Activated CD8-positive, alpha-beta memory T cell treated with anti-CD3 and anti-CD28 coated beads for 4 hours (primary cell): ENCODE data around the gene SHC3.

Experiments used
- DNase-seq, 2 donors: peaks; one replicate each; pipeline ENCODE4 v3.0.0-alpha.2; 2020; ENCODE audit warnings: low read depth in 2 of 2

SHC3 gene

DNA sequence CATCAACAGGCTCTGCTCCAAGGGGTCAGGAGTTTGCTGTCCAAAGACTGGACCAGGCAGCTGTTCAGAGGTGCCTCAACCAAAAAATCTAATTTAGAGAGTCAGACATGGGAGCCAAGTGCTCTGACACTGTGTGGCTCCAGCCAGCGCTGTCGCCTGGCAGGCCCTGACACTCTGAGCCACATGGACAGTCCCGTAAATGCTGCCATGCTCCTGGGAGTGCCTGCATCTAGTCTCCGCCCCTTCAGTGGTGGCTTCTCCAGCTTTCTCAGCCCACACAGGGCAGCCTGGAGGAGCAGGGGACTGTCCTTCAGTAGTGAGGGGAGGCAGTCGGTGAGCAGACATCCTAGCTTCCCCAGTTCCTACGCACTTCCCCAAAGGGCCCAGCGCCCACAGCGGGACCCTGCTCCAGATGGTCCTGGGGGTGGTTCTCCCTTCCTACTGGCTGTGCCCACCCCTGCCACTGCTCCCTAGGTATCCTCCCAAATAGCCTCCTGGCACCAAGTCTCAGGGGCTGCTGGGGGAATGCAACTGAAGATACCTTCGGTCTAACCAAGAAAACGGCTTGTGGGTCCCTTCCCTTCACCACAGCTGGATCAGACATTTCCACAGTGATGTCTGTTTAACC is 72.3 kb downstream of the SHC3 start:
- no peak for DNase-seq

DNA sequence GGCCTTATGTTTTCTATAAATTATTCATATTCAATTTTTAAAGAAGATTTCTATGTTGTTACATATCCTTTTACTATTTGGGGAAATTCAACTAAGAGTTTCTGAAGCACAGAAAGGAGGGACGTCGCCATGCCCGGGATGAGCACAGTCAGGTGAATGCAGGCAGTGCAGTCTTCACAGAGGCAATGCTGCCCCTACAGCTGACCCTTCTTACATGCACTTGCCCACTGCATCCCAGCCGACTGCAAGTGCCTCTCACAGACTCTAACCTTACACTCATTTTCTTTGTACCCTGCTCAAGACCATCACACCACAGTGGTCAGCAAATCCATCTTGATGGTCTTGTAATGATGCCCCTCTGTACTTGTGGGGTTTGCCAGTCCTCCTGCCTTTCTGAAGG is 73.8 kb downstream of the SHC3 start:
- no peak for DNase-seq

DNA sequence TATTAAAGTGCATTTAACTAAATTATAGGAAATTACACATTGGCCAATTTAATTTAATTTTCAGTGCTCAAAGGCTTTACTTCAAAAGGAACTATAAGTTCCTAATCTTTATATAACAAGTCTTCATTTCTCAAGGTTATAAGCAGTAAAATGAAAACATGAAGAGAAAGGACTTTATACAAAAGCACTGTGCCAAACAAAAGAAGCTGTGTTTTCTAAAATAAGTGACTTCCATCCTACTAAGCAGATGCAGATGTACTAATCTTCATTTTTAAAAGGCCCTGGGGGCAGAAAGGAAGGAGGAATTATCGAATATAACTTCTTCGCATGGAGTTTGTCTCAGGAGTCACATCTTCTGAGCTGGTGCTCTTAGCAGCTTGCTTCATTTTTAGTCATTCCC is 81.4 kb downstream of the SHC3 start:
- DNase-seq: no peak

DNA sequence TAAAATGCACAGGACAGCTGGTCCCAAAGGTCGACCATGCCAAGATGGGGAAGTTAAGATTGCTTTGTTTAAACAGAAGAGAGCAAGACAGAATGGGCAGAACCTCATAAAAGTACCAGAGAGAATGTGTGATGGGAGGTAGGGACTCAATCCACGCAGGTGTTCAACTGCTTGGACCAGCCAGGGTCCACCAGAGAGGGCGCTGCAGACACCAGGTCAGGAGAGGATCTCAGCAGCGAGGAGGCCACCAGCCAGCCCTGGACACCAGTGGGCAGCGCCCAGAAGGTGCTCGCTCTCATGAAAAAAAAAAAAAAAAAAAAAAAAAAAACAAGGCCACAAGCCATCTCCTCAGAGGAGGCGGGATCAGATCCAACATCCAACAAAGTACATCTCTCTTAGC is 81.8 kb downstream of the SHC3 start:
- DNase-seq: no peak

DNA sequence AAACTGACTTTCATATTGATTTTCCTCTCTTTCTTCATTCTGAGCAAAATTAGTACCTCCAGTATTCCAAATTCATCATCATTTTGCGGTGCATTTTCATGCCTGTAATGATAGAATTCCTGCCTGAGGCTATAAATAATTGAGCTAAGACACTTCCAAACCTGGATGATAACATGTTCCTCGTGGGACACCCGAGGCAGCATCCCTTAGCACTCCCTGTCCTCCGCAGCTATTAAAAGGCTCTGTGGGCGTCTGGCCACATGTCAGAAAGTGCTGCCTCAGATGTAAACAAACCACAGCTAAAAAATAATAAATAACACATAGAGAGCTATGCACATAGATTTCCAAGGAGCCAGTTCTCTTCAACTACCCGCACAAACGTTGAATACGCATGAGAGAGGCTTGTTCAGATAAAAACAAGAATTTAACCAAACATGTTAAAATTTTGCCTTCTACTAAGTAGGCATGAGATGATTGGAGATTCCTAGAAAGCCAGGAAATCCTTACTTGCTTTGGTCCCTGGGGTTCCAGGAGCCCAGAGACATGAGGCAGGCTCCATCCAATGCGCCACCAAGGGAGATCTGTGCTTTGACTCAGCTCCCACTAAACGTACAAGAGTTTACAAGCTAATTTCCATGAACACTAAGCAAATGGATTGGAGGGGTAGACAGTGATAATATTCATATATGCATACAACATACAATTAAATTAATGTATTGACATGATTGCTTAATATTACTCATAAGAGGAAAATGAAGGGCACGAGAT is 82.7 kb downstream of the SHC3 start:
- DNase-seq: no peak

DNA sequence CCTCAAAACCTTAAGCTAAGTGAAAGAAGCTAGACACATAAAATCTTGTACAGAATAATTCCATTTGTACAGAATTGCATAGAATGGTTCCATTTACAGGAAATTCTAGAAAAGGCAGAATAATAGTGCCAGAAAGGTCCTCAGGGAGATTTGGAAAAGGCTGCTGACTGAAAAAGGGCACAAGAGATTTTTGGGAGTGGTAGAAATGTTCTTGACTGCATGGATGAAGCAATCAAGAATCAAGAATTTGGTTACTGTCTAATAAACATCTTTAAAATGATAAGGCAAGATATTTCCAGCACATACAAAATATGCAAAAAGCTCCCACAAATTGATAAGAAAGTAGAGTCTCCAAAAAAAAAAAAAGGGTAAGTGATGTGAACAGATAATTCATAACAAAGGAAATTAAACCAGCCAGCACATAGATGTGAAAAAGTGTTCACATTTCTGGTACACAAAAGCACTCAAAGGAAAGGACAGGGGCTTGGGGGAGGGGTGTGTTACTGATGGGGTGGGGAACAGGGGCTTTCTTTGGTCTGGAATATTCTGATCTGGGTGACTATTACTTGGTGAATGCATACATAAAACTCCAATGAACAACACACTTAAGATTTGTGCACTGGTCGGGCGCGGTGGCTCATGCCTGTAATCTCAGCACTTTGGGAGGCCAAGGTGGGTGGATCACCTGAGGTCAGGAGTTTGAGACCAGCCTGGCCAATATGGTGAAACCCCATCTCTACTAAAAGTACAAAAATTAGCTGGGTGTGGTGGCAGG is 85.2 kb downstream of the SHC3 start:
- DNase-seq: no peak

DNA sequence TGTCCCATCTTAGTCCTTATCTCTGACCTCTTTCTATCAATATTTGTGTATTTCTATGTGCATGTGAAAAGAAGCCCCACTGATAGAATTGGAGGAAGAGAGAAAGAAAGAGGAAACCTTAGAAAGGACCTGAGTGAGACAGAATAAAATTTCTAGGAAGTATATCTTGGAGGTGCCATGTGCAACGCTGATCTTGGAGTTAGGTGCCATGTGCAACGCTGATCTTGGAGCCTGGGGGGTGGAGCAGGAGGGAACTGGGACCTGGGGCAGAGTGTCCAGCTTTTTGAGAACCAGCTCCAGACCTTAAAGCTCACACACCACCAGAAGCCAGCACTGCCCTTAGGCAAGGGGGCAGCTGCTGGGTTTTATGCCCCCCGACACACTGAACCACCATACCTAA is 89.4 kb downstream of the SHC3 start:
- DNase-seq: no peak

DNA sequence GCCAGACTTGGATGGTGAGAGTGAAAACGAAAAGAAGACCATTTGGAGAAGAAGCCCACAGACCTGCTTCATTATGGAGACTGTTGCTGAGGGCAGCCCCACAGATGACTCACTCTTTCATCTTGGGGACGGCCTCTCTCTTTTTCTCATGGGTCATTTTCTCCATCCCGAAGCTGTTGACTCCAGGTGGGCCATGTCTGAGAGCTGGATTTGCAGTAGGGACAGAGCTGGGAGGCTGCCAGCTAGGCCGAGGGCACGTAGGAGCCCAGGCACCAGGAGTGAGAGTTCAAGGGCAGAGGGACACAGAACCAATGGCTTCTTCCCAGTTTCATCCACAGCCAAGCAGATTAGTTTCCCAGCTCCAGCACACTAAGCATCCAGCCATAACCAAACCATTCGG is 95.0 kb downstream of the SHC3 start:
- DNase-seq: no peak

DNA sequence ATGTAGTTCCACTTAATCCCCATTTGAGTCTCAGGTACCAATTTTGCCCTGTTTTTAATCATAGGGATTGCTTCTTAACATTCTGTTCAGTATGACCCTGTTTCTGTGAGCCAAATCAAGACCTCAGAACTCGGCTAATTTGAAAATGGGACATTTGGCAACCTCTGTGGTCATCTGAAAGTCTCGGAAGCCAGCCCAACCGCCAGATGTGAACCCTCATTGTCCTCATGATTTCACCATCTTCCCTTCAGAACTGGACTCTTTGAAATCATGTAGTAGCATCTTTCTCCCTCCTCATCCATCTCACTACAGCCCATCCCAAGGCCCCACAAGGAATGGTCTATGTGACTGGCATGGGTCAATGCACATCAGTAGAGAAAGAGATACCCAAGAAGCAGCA is 98.4 kb downstream of the SHC3 start:
- DNase-seq: no peak

DNA sequence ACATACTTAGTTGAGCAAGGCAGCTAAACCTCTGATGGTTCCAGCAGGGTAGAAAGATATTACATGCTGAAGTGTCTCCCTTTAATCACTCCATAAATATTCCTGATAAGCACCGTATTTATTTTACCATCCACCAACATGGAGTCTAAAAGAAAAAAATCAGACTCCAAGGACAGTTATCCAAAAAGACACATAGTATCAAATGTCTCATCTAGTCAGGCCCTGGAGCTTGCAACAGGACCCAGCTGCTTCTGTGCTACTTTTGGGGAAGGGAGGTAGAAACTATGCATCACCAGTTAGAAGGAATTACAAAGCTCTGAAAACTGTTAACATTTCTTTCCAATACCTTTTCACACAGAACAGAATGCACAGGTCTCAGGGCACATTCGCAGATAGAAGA is 99.2 kb downstream of the SHC3 start:
- DNase-seq: no peak

DNA sequence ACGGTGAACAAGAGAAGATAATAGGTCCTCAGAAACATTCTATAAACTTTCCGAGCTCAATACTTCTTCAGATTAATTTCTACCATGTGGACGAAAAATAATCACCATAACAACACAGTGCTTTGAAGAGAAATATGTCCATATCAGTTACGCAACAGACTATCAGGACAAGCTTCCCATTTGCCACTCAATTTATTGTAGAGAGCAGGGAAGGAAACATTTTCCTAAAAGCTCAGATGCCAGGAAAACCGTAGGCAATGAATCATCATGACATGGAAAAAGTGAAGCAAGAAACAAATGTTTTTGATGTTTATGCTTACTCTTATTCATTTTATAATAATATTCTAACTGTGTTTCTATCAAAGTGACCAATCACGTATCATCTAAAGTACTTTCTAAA is 99.8 kb downstream of the SHC3 start:
- DNase-seq: no peak

DNA sequence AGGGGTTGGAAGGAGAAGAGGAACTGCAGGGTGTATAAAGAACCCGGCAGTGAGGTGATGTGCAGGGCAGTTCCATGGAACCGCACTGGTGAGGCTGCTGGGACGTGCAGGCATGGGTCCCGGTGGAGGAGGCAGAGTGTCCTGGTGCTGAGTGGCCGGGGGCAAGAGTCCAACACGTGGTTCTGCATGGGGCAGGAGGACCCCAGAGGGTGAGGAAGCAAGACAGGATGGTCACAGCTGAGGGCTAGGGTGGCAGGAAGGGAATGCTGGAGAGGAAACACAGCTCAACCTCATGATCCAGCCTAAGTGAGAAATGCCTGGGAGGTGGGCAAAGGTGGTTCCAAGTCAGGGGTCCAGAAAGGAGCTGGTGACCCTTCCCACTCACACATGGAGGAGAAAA is 100.2 kb downstream of the SHC3 start:
- DNase-seq: no peak

DNA sequence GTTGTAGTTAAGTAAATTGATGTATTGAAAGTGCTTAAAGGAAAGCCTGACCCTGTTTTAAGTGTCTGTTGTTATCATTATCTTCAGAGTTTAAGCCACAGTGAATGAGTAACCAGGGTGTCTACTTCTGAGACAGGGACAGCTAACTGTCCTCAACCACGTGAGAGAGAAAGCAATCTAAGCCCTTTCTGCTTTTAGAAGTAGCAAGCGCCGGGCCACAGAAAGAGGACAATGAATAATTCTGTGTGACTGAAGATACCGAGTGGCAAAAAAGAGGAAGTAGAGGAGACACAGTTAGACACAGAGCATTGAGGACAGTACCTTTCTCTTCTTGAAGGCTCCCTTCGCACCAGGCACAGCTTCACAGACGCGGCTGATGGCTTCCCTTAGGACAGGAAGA is 101.1 kb downstream of the SHC3 start:
- DNase-seq: no peak

DNA sequence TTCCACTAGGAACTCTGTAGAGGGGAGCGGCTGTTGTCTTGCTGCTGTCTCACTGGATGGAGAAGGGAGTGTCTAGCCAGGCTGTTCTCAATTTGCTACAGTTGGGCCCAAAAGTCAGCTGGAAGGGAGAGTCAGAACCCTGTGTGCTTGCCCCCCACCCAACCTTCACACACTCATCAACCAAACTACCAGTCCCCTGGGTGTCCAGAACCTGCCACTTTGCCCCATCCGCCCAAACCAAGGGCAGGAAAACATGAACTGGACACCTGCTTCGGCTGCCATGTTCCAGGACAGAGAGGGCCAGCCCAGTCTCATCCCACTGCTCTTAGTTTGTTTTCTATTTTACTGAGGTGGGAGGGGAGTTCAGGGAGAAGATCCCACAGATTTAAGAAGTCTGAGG is 105.2 kb downstream of the SHC3 start:
- DNase-seq: no peak

DNA sequence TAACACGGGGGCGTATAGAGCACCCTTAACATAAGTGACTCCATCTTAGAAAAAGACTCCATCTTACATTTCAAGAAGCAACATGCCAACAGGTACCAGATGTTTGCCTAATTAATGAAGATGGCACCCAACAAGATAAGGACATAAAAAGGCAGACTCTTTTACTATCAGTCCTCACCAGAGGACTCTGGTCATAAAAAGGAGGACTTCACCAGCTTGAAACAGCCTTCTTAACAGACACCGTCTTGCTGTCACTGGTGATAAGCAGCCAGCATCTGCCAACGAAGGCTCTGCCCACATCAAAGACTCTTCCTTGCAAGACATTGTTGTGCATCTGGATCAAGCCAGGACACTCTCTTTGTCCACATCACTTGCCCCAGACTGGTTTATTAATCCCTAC is 107.0 kb downstream of the SHC3 start:
- DNase-seq: no peak

DNA sequence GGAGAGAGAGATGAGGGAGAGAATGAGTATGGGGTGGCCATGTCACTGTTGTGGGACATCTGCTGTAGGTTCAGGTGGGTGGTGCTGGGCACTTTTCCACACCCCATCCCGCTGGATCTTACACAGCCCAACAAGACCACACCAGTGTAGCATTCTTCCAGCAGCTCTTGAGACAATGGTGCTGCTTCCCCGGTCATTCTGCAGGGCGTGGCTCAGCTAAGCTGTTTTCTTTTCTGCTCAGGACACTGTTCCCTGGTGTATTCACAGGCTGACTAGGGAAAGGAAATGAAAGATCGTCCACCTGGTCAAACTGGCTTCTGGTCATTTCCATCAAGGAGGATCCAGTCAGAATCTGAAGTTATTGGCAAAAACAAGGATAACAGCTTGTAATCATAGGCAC is 111.8 kb downstream of the SHC3 start:
- no peak for DNase-seq

DNA sequence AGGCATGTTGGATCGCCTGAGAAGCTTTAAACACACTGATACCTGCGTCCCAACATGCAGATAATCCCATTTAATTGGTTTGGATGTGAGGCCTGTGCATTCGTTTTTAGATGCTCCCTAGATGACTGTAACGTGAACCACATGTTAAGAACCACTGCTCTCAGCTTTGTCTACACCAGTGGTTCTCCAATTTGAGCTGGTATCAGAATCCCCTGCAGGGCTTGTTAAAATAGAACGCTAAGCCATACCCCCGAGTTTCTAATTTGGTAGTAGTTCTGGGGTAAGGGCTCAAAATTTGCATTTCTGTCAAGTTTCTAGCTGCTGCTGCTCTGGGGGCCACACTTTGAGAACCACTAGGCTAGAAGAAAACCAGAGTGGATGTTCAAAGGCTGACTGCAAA is 112.7 kb downstream of the SHC3 start:
- DNase-seq: no peak

DNA sequence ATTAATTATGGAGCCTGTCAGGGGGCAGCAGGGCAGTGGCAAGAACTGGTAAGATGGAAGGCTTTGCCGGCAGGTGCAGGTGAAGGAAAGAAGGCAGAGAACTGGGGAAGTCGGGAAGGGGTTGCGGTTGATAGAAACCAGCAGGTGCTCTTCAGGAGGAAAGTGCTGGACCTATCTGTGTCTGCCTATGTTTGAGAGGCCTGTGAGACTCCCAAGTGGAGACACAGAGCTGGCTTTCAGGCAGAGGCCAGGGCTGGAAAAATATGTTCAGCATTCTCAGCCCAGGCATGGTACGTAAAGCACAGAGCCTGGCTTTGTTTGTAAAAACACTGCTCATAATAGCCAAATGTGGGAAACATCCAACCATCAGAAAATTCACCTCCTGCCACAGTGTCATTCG is 117.8 kb downstream of the SHC3 start:
- no peak for DNase-seq

DNA sequence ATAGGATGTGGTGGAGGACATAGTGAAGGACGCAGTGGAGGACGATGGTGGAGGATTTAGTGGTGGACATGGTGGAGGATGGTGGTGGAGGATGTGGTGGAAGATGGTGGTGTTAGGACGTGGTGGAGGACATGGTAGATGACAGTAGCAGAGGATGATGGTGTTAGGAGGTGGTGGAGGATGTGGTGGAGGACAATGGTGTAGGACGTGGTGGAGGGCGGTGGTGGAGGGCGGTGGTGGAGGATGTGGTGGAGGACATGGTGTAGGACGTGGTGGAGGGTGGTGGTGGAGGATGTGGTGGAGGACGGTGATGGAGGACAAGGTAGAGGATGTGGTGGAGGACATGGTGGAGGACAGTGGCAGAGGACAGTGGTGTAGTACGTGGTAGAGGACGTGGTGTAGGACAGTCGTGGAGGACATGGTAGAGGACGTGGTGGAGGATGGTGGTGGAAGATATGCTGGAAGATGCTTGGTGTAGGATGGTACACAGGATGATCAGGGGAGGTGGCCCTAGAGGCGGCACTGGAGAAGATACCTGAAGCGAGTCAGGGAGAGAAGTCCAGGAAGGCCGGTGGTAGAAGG is 118.6 kb downstream of the SHC3 start:
- DNase-seq: no peak

DNA sequence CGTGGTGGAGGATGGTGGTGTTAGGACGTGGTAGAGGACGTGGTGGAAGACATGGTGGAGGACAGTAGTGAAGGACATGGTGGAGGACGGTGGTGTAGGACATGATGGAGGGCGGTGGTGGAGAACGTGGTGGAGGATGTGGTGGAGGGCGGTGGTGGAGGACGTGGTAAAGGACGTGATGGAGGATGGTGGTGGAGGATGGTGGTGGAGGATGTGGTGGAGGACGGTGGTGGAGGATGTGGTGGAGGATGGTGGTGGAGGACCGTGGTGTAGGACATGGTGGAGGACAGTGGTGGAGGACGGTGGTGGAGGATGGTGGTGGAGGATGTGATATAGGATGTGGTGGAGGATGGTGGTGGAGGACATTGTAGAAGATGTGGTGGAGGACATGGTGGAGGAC is 119.7 kb downstream of the SHC3 start:
- DNase-seq: no peak

DNA sequence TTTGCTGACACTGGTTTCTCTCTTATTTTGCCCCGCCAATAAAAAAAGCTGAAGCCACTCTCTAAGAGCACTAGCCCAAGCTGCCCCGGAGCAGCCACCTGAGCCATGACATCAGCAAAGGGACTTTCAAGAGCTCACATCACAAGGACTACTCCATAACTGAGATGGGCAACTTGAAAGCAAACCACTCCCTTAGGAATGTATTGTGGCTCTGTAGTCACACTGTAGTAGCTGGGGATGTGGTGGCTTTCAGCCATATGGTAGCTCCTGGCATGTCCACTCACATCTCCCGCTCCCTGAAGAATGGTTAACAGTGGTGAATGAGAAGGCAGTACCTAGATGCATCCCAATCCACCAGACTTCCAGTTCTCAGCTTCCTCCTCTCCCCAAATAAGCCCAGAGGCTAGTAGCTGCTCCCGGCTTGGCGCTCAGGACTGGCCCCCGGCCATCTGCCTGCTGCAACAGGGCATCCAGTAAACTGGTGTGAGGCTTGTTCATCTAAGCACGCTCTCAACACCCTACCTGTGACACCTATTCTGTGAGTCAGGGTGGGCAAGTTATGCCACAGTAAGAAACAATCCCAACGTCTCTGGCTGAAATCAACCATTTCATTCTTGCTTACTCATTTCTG is 123.6 kb downstream of the SHC3 start:
- no peak for DNase-seq

DNA sequence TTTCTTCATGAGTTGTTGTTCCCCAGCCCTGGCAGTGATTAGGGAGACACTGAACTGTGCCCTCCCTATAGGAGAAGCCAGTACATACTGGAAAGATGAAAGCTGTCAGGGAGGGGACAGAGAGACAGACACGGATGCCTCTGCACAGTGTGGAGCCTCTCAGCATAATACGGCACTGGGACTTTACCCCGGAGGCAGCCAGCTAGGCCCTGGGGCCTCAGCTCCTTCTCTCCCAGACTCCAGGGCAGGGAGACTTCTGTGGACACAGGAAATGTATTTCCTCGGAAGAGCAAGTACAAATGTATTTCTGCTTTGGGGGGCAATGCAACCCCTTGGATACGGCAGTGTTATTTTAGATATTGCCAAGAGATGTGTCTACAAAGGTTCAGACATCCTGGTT is 125.3 kb downstream of the SHC3 start:
- no peak for DNase-seq
